HG03571 (cell line): ENCODE data around the gene ARID1B.

Source experiments
- ATAC-seq: cut with Tn5 transposase; IDR thresholded peaks from one replicate; pipeline ENCODE4 v1.9.1; 2021; ENCODE audit not compliant: unreplicated experiment

ARID1B gene

GRCh38 chr6:157217894-157218370 is 440.8 kb downstream of the ARID1B start:
- ATAC-seq: no peak

- ATAC-seq: no peak
Observed at GRCh38 chr6:157218371-157219198, 441.4 kb downstream of the ARID1B start.

- no peak for ATAC-seq
Observed at GRCh38 chr6:157219201-157220200, 442.3 kb downstream of the ARID1B start.

GRCh38 chr6:157220485-157220884 is 443.3 kb downstream of the ARID1B start:
- no peak for ATAC-seq

GRCh38 chr6:157221049-157221816 is 444.1 kb downstream of the ARID1B start:
- peak; percentile 50 for ATAC-seq

GRCh38 chr6:157221817-157222175 is 444.6 kb downstream of the ARID1B start:
- no peak for ATAC-seq

GRCh38 chr6:157222201-157222981 is 445.2 kb downstream of the ARID1B start:
- ATAC-seq: no peak

- ATAC-seq: no peak
Observed at GRCh38 chr6:157223021-157223430, 445.8 kb downstream of the ARID1B start.

- ATAC-seq: no peak
Observed at GRCh38 chr6:157223511-157223910, 446.3 kb downstream of the ARID1B start.

GRCh38 chr6:157224178-157224950 is 447.2 kb downstream of the ARID1B start:
- no peak for ATAC-seq

- ATAC-seq: no peak
Observed at GRCh38 chr6:157224951-157225574, 447.9 kb downstream of the ARID1B start.

- no peak for ATAC-seq
Observed at GRCh38 chr6:157225575-157225995, 448.4 kb downstream of the ARID1B start.

- no peak for ATAC-seq
Observed at GRCh38 chr6:157226026-157226625, 448.9 kb downstream of the ARID1B start.

- ATAC-seq: no peak
Observed at GRCh38 chr6:157226761-157227160, 449.6 kb downstream of the ARID1B start.

- no peak for ATAC-seq
Observed at GRCh38 chr6:157227202-157228166, 450.3 kb downstream of the ARID1B start.

GRCh38 chr6:157228426-157229131 is 451.4 kb downstream of the ARID1B start:
- no peak for ATAC-seq
